Lower leg skin (tissue), 3 donors: ENCODE results near the gene PGA3.
"Not testable (repeated sequence)": the region's sequence is repeated elsewhere in the genome, so short reads cannot be mapped to it uniquely, and the experiment has no call there.

Experiments
- CTCF ChIP-seq, 3 donors: fragments of 450-650 bp; IDR thresholded peaks; one replicate each; pipeline ENCODE4 v1.5.1; 2016; ENCODE audit warnings: antibody characterized with exemption in 3 of 3, mild to moderate bottlenecking in 3 of 3, moderate library complexity in 2 of 3
- POLR2A ChIP-seq, 2 donors: fragments of 450-650 bp; IDR thresholded peaks; one replicate each; pipeline ENCODE4 v1.6.1; 2016 to 2017; ENCODE audit warnings: antibody characterized with exemption in 2 of 2, mild to moderate bottlenecking in 1 of 2, moderate library complexity in 1 of 2

GRCh38 chr11:61207636-61208310 is 4.5 kb downstream of the PGA3 start:
- not testable (repeated sequence) for TF ChIP-seq CTCF, POLR2A (IDR thresholded peaks at IDR 0.05)
